GM18951 (cell line): Measurements from ENCODE around the gene ETFA.
"Not testable (repeated sequence)": the region's sequence is repeated elsewhere in the genome, so short reads cannot be mapped to it uniquely, and the experiment has no call there.

ENCODE experiments used
- POLR2A ChIP-seq: IDR thresholded peaks from 4 replicates; pipeline ENCODE4 v1.6.1; 2011; ENCODE audit warnings: mild to moderate bottlenecking; ENCODE audit not compliant: insufficient read length, insufficient read depth; ENCODE audit errors: extremely low read depth
- in situ Hi-C: fragments of 300-500 bp; cut with MboI; formaldehyde crosslinking; loops from one replicate; pipeline ENCODE4 v1.12.0; 2022; ENCODE audit warnings: low sequenced_read_pairs, mixed read lengths, inconsistent platforms; ENCODE audit not compliant: unreplicated experiment

ETFA gene

GRCh38 chr15:76328106-76328696 is 16.9 kb upstream of the ETFA start:
- TF ChIP-seq POLR2A: no peak
- in situ Hi-C loops: no loop called here

GRCh38 chr15:76327191-76328105 is 16.2 kb upstream of the ETFA start:
- in situ Hi-C loops: no loop called here
- no peak for TF ChIP-seq POLR2A

- in situ Hi-C loops: no loop called here
- no peak for TF ChIP-seq POLR2A
These were observed 14.4 kb upstream of the ETFA start for GRCh38 chr15:76325704-76326103.

GRCh38 chr15:76324066-76324465 is 12.8 kb upstream of the ETFA start:
- TF ChIP-seq POLR2A: no peak
- in situ Hi-C loops: no loop called here

- no peak for TF ChIP-seq POLR2A
- in situ Hi-C loops: no loop called here
These were observed 10.3 kb upstream of the ETFA start for GRCh38 chr15:76321602-76322001.

GRCh38 chr15:76321171-76321570 is 9.9 kb upstream of the ETFA start:
- TF ChIP-seq POLR2A: no peak
- in situ Hi-C loops: no loop called here

GRCh38 chr15:76320012-76320411 is 8.7 kb upstream of the ETFA start:
- no peak for TF ChIP-seq POLR2A
- in situ Hi-C loops: no loop called here

GRCh38 chr15:76313731-76314130 is 2.5 kb upstream of the ETFA start:
- TF ChIP-seq POLR2A: no peak
- in situ Hi-C loops: no loop called here

GRCh38 chr15:76313175-76313567 is 1.9 kb upstream of the ETFA start:
- in situ Hi-C loops: not testable (repeated sequence)

GRCh38 chr15:76312540-76313174 is 1.4 kb upstream of the ETFA start:
- no peak for TF ChIP-seq POLR2A
- in situ Hi-C loops: no loop called here

- TF ChIP-seq POLR2A: no peak
- in situ Hi-C loops: no loop called here
These were observed 682 bp downstream of the ETFA start for GRCh38 chr15:76310475-76311099.

GRCh38 chr15:76309601-76310330 is 1.5 kb downstream of the ETFA start:
- in situ Hi-C loops: no loop called here
- TF ChIP-seq POLR2A: no peak

GRCh38 chr15:76303909-76304308 is 7.4 kb downstream of the ETFA start:
- no peak for TF ChIP-seq POLR2A
- in situ Hi-C loops: no loop called here
